ENCODE measurements around the gene UGT1A4. TPM values are rescaled to one million over a fixed set of nuclear protein-coding genes. Genes with fewer than 3 reads are reported as not detected.

The UGT1A4 gene
- total and polyA plus RNA-seq, 7 donors: 0.50 to 0.60 TPM; not detected in 5

DNA sequence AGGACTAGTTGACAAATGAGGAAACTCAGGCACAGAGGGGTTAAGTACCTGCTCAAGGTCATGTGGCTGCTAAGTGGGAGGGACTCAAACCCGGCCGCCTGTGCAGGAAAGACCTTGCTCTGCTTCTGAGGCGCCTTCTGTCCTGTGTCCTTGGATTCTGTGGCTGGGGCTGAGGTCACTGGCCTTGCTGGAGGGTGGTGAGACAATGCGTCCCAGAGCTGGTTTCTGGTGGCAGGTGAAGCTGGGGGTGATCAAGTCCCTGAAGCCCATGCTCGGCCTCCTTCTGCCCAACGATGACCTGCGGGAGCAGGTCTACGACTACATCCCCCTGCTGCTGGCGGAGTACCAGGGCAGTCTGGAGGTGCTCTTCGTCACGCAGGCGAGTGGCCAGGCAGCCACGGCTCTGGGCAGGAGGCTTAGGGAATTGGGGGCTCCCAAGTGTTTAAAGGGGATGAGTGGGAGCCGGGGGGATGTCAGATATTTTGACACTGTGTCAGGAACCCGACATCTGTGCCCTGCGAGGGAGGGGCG is 75.7 kb downstream of the UGT1A4 start:
- Histone ChIP-seq H3K9me3 (no peaks in the 10 kb centered on the region), H3K4me3 (no peak overlapping the region), H3K36me3 (no peaks in the 10 kb centered on the region), H3K27ac (no peak overlapping the region), H3K27me3 (no peaks in the 10 kb centered on the region), H3K4me1 (no peaks in the 10 kb centered on the region)
- intact Hi-C loops (cut with DNase I): no loop called here
- DNase-seq: no peak
- TF ChIP-seq EP300 (IDR thresholded peaks at IDR 0.05): no peak
- no peak for TF ChIP-seq CTCF (IDR thresholded peaks at IDR 0.05)
- TF ChIP-seq POLR2AphosphoS5 (IDR thresholded peaks at IDR 0.05): no peak
- TF ChIP-seq POLR2A (IDR thresholded peaks at IDR 0.05): no peak
- 83 to 85% methylated on average over 17 of the region's 17 CpGs for WGBS, 2 donors

DNA sequence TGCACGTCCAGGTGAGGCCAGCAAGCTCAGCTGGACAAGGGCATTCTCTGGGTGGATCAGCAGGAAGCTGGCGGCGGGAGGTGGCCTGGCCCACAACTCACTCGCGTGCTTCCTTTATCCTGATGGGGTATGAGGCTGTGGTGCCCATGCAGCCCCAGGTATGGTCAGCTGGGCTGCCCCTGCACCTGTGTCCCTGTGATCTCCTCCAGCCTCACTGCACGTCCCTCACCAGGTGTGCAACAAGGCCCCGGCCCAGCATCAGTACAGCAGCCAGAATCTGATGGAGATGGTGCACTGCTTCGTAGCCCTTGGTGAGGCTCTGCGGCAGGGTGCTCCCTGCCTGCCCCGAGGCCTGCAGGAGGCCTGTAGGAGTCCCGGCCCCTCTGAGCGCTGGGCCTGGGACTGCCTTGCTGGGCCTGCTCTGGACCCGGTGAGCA is 77.2 kb downstream of the UGT1A4 start:
- TF ChIP-seq POLR2A (IDR thresholded peaks at IDR 0.05) (no peak), EP300 (IDR thresholded peaks at IDR 0.05) (no peak), POLR2AphosphoS5 (IDR thresholded peaks at IDR 0.05) (no peak), CTCF (IDR thresholded peaks at IDR 0.05) (no peak)
- no peaks in the 10 kb centered on the region for H3K4me1 ChIP-seq

GRCh38 chr2:233796254-233796653 is 77.7 kb downstream of the UGT1A4 start:
- Histone ChIP-seq H3K27me3 (no peaks in the 10 kb centered on the region), H3K4me3 (no peak overlapping the region), H3K36me3 (no peaks in the 10 kb centered on the region), H3K27ac (no peak overlapping the region), H3K4me1 (no peaks in the 10 kb centered on the region), H3K9me3 (no peaks in the 10 kb centered on the region)
- TF ChIP-seq CTCF (IDR thresholded peaks at IDR 0.05) (no peak), EP300 (IDR thresholded peaks at IDR 0.05) (no peak), POLR2AphosphoS5 (IDR thresholded peaks at IDR 0.05) (no peak), POLR2A (IDR thresholded peaks at IDR 0.05) (no peak)
- 92% methylated on average over 9 of the region's 9 CpGs for WGBS, 2 donors
- intact Hi-C loops (cut with DNase I): no loop called here
- DNase-seq: no peak

More for the DNA sequence above, 77.2 kb downstream of the UGT1A4 start:
- intact Hi-C loops (cut with DNase I): no loop called here
- no peaks in the 10 kb centered on the region for H3K36me3 ChIP-seq
- H3K27ac ChIP-seq: no peak overlapping the region
- 93 to 96% methylated on average over 13 of the region's 13 CpGs for WGBS, 2 donors
- no peak for DNase-seq
- no peaks in the 10 kb centered on the region for H3K27me3 ChIP-seq
- H3K9me3 ChIP-seq: no peaks in the 10 kb centered on the region
- H3K4me3 ChIP-seq: no peak overlapping the region

- Histone ChIP-seq H3K4me1 (no peaks in the 10 kb centered on the region), H3K36me3 (no peaks in the 10 kb centered on the region), H3K4me3 (no peak overlapping the region), H3K9me3 (no peaks in the 10 kb centered on the region), H3K27me3 (no peaks in the 10 kb centered on the region), H3K27ac (no peak overlapping the region)
- no peak for DNase-seq
- no peak for TF ChIP-seq POLR2AphosphoS5 (IDR thresholded peaks at IDR 0.05)
- TF ChIP-seq CTCF (IDR thresholded peaks at IDR 0.05): no peak
- TF ChIP-seq POLR2A (IDR thresholded peaks at IDR 0.05): no peak
- WGBS, 2 donors: 84 to 85% methylated on average over 14 of the region's 14 CpGs
- intact Hi-C loops (cut with DNase I): no loop called here
Measured at GRCh38 chr2:233798335-233799086, 80.0 kb downstream of the UGT1A4 start.
